ENCODE data around the gene ABHD1.

DNA sequence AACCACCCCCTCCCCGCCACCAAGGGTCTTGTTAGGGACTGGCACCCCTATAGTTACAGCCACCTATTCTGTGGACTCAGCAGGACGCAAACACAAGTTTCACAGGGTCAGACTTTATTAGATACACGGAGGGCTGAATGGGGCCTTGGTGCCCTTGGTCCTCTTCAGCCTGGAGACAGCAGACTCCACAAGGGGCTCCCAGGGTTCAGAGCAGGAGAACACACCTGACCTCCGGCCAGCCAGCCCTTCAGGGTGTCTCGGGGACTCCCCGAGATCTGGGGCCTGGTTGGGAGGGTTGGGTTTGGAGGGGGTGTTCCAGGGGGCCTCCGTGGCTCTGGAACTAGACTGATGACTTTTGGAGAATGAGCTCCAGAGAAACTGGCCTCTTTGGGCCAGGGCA lies 13.1 kb downstream of the ABHD1 start:
- TF ChIP-seq POLR2AphosphoS5 (IDR thresholded peaks at IDR 0.05; ENCODE audit: low read depth) = no peak
- TF ChIP-seq, protein P1, sequence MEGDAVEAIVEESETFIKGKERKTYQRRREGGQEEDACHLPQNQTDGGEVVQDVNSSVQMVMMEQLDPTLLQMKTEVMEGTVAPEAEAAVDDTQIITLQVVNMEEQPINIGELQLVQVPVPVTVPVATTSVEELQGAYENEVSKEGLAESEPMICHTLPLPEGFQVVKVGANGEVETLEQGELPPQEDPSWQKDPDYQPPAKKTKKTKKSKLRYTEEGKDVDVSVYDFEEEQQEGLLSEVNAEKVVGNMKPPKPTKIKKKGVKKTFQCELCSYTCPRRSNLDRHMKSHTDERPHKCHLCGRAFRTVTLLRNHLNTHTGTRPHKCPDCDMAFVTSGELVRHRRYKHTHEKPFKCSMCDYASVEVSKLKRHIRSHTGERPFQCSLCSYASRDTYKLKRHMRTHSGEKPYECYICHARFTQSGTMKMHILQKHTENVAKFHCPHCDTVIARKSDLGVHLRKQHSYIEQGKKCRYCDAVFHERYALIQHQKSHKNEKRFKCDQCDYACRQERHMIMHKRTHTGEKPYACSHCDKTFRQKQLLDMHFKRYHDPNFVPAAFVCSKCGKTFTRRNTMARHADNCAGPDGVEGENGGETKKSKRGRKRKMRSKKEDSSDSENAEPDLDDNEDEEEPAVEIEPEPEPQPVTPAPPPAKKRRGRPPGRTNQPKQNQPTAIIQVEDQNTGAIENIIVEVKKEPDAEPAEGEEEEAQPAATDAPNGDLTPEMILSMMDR (conservative IDR thresholded peaks at IDR 0.05; ENCODE audit: low read depth in 2 of 2) = no peak
- TF ChIP-seq JUNB (IDR thresholded peaks at IDR 0.05; ENCODE audit: unreplicated experiment) = no peak
- no peak for TF ChIP-seq CREB1 (CRISPR knock-in tag; IDR thresholded peaks at IDR 0.05; ENCODE audit: low read depth)
- TF ChIP-seq EZH2phosphoT487 (IDR thresholded peaks at IDR 0.05; ENCODE audit: unreplicated experiment) = no peak
- TF ChIP-seq EZH2 (IDR thresholded peaks at IDR 0.05; ENCODE audit: low read depth, unreplicated experiment) = no peak
- TF ChIP-seq, protein P2, sequence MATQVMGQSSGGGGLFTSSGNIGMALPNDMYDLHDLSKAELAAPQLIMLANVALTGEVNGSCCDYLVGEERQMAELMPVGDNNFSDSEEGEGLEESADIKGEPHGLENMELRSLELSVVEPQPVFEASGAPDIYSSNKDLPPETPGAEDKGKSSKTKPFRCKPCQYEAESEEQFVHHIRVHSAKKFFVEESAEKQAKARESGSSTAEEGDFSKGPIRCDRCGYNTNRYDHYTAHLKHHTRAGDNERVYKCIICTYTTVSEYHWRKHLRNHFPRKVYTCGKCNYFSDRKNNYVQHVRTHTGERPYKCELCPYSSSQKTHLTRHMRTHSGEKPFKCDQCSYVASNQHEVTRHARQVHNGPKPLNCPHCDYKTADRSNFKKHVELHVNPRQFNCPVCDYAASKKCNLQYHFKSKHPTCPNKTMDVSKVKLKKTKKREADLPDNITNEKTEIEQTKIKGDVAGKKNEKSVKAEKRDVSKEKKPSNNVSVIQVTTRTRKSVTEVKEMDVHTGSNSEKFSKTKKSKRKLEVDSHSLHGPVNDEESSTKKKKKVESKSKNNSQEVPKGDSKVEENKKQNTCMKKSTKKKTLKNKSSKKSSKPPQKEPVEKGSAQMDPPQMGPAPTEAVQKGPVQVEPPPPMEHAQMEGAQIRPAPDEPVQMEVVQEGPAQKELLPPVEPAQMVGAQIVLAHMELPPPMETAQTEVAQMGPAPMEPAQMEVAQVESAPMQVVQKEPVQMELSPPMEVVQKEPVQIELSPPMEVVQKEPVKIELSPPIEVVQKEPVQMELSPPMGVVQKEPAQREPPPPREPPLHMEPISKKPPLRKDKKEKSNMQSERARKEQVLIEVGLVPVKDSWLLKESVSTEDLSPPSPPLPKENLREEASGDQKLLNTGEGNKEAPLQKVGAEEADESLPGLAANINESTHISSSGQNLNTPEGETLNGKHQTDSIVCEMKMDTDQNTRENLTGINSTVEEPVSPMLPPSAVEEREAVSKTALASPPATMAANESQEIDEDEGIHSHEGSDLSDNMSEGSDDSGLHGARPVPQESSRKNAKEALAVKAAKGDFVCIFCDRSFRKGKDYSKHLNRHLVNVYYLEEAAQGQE (IDR thresholded peaks at IDR 0.05; ENCODE audit: unreplicated experiment) = no peak
- TF ChIP-seq ZNF331 (CRISPR knock-in tag; IDR thresholded peaks at IDR 0.05; ENCODE audit: low read depth) = no peak
- TF ChIP-seq STAT1 (IDR thresholded peaks at IDR 0.05; ENCODE audit: unreplicated experiment) = no peak
- TF ChIP-seq, protein P3, sequence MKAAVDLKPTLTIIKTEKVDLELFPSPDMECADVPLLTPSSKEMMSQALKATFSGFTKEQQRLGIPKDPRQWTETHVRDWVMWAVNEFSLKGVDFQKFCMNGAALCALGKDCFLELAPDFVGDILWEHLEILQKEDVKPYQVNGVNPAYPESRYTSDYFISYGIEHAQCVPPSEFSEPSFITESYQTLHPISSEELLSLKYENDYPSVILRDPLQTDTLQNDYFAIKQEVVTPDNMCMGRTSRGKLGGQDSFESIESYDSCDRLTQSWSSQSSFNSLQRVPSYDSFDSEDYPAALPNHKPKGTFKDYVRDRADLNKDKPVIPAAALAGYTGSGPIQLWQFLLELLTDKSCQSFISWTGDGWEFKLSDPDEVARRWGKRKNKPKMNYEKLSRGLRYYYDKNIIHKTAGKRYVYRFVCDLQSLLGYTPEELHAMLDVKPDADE (IDR thresholded peaks at IDR 0.05) = no peak
- no peak for TF ChIP-seq NANOG (IDR thresholded peaks at IDR 0.05; ENCODE audit: borderline replicate concordance)
- TF ChIP-seq, protein P4, sequence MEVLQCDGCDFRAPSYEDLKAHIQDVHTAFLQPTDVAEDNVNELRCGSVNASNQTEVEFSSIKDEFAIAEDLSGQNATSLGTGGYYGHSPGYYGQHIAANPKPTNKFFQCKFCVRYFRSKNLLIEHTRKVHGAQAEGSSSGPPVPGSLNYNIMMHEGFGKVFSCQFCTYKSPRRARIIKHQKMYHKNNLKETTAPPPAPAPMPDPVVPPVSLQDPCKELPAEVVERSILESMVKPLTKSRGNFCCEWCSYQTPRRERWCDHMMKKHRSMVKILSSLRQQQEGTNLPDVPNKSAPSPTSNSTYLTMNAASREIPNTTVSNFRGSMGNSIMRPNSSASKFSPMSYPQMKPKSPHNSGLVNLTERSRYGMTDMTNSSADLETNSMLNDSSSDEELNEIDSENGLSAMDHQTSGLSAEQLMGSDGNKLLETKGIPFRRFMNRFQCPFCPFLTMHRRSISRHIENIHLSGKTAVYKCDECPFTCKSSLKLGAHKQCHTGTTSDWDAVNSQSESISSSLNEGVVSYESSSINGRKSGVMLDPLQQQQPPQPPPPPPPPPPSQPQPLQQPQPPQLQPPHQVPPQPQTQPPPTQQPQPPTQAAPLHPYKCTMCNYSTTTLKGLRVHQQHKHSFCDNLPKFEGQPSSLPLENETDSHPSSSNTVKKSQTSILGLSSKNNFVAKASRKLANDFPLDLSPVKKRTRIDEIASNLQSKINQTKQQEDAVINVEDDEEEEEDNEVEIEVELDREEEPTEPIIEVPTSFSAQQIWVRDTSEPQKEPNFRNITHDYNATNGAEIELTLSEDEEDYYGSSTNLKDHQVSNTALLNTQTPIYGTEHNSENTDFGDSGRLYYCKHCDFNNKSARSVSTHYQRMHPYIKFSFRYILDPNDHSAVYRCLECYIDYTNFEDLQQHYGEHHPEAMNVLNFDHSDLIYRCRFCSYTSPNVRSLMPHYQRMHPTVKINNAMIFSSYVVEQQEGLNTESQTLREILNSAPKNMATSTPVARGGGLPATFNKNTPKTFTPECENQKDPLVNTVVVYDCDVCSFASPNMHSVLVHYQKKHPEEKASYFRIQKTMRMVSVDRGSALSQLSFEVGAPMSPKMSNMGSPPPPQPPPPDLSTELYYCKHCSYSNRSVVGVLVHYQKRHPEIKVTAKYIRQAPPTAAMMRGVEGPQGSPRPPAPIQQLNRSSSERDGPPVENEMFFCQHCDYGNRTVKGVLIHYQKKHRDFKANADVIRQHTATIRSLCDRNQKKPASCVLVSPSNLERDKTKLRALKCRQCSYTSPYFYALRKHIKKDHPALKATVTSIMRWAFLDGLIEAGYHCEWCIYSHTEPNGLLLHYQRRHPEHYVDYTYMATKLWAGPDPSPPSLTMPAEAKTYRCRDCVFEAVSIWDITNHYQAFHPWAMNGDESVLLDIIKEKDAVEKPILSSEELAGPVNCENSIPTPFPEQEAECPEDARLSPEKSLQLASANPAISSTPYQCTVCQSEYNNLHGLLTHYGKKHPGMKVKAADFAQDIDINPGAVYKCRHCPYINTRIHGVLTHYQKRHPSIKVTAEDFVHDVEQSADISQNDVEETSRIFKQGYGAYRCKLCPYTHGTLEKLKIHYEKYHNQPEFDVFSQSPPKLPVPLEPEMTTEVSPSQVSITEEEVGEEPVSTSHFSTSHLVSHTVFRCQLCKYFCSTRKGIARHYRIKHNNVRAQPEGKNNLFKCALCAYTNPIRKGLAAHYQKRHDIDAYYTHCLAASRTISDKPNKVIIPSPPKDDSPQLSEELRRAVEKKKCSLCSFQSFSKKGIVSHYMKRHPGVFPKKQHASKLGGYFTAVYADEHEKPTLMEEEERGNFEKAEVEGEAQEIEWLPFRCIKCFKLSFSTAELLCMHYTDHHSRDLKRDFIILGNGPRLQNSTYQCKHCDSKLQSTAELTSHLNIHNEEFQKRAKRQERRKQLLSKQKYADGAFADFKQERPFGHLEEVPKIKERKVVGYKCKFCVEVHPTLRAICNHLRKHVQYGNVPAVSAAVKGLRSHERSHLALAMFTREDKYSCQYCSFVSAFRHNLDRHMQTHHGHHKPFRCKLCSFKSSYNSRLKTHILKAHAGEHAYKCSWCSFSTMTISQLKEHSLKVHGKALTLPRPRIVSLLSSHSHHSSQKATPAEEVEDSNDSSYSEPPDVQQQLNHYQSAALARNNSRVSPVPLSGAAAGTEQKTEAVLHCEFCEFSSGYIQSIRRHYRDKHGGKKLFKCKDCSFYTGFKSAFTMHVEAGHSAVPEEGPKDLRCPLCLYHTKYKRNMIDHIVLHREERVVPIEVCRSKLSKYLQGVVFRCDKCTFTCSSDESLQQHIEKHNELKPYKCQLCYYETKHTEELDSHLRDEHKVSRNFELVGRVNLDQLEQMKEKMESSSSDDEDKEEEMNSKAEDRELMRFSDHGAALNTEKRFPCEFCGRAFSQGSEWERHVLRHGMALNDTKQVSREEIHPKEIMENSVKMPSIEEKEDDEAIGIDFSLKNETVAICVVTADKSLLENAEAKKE (CRISPR knock-in tag; IDR thresholded peaks at IDR 0.05) = no peak
- no peak for TF ChIP-seq ZNF114 (CRISPR knock-in tag; IDR thresholded peaks at IDR 0.05)

Data from GM23338 (cell line).